ENCODE data around the gene RHO.
"Not testable (repeated sequence)": the region's sequence is repeated elsewhere in the genome, so short reads cannot be mapped to it uniquely, and the experiment has no call there.

DNA sequence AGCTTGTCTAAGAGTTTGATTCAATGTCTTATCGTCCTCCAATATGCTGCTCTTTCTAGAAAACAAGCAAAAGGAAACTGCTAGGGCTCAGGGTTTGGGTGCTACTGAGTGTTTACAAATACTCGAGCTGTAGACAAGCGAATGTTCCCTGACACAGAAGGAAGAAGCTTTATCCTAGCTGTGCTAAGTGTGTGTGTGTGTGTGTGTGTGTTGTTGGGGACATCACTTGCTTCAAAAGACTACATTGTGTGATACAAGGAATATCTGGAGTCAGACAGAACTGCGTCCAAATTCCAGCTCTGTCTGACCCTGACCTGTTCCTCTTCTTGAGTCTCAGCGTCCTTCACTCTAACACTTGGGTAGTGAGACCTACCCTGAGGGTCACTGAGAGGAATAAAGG is 33.9 kb upstream of the RHO start:
- TF ChIP-seq, protein P1, sequence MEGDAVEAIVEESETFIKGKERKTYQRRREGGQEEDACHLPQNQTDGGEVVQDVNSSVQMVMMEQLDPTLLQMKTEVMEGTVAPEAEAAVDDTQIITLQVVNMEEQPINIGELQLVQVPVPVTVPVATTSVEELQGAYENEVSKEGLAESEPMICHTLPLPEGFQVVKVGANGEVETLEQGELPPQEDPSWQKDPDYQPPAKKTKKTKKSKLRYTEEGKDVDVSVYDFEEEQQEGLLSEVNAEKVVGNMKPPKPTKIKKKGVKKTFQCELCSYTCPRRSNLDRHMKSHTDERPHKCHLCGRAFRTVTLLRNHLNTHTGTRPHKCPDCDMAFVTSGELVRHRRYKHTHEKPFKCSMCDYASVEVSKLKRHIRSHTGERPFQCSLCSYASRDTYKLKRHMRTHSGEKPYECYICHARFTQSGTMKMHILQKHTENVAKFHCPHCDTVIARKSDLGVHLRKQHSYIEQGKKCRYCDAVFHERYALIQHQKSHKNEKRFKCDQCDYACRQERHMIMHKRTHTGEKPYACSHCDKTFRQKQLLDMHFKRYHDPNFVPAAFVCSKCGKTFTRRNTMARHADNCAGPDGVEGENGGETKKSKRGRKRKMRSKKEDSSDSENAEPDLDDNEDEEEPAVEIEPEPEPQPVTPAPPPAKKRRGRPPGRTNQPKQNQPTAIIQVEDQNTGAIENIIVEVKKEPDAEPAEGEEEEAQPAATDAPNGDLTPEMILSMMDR (IDR thresholded peaks at IDR 0.05): not testable (repeated sequence)
- TF ChIP-seq, protein P2, sequence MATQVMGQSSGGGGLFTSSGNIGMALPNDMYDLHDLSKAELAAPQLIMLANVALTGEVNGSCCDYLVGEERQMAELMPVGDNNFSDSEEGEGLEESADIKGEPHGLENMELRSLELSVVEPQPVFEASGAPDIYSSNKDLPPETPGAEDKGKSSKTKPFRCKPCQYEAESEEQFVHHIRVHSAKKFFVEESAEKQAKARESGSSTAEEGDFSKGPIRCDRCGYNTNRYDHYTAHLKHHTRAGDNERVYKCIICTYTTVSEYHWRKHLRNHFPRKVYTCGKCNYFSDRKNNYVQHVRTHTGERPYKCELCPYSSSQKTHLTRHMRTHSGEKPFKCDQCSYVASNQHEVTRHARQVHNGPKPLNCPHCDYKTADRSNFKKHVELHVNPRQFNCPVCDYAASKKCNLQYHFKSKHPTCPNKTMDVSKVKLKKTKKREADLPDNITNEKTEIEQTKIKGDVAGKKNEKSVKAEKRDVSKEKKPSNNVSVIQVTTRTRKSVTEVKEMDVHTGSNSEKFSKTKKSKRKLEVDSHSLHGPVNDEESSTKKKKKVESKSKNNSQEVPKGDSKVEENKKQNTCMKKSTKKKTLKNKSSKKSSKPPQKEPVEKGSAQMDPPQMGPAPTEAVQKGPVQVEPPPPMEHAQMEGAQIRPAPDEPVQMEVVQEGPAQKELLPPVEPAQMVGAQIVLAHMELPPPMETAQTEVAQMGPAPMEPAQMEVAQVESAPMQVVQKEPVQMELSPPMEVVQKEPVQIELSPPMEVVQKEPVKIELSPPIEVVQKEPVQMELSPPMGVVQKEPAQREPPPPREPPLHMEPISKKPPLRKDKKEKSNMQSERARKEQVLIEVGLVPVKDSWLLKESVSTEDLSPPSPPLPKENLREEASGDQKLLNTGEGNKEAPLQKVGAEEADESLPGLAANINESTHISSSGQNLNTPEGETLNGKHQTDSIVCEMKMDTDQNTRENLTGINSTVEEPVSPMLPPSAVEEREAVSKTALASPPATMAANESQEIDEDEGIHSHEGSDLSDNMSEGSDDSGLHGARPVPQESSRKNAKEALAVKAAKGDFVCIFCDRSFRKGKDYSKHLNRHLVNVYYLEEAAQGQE (IDR thresholded peaks at IDR 0.05; ENCODE audit: insufficient read depth in 1 of 2, low read depth in 2 of 2, low read length in 1 of 2): not testable (repeated sequence)
- not testable (repeated sequence) for TF ChIP-seq SIN3A (IDR thresholded peaks at IDR 0.05; ENCODE audit: borderline replicate concordance, insufficient read depth, low read depth, low read length)

Data from Panc1 (cell line).